ENCODE data around the gene UBP1.

The UBP1 gene, protein sequence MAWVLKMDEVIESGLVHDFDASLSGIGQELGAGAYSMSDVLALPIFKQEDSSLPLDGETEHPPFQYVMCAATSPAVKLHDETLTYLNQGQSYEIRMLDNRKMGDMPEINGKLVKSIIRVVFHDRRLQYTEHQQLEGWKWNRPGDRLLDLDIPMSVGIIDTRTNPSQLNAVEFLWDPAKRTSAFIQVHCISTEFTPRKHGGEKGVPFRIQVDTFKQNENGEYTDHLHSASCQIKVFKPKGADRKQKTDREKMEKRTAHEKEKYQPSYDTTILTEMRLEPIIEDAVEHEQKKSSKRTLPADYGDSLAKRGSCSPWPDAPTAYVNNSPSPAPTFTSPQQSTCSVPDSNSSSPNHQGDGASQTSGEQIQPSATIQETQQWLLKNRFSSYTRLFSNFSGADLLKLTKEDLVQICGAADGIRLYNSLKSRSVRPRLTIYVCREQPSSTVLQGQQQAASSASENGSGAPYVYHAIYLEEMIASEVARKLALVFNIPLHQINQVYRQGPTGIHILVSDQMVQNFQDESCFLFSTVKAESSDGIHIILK

DNA sequence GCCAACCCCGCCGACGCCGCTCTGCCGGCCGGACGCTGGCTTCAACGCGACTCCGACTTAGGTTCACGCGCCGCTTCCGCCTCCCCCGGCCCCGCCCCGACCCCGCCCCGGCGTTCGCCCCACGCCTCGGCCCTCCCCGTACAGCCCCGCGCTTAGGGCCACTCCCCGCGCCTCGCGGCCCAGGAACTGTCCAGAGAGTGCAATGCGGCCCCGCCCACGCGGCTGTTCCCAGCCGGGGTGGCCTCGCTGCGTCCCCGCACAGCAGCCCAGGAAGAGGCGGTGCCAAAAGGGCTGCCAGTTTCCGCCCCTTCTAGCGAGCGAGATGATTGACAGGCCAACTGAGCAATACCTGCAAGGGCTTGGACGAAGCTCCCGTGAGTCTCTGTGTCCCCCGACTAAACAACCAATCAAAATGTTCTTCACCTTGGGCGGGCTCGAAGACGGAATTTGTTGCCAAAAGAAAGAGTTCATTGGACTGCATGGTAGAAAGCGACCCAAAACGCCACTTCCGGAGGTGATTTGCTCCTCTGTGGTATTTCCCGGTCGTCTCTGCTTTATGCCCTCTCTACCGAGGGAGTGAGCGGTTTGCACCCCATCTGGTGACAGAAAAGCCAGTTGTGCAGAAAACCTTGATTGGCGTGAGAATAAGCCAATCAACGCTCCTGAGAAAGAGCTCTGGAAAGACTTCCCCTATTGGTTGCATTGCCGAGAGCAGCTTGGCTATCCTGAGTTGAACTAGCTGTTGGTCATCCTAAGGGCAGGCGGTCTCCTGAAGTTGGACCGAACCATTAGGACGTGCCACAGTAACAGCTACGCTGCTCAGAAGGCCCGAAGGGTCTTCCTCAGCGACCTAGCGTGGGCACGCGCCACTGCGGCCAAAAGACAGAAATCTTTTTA, at the start of gene UBP1:
UBP1 (minus strand) TSS at position 78 of the 897 bp plus-strand sequence. CDS start 557 bp downstream, outside the sequence.
- in situ Hi-C loops (cut with MboI; ENCODE audit: low sequenced_read_pairs, unreplicated experiment) = no loop called here
- TF ChIP-seq, protein P1, sequence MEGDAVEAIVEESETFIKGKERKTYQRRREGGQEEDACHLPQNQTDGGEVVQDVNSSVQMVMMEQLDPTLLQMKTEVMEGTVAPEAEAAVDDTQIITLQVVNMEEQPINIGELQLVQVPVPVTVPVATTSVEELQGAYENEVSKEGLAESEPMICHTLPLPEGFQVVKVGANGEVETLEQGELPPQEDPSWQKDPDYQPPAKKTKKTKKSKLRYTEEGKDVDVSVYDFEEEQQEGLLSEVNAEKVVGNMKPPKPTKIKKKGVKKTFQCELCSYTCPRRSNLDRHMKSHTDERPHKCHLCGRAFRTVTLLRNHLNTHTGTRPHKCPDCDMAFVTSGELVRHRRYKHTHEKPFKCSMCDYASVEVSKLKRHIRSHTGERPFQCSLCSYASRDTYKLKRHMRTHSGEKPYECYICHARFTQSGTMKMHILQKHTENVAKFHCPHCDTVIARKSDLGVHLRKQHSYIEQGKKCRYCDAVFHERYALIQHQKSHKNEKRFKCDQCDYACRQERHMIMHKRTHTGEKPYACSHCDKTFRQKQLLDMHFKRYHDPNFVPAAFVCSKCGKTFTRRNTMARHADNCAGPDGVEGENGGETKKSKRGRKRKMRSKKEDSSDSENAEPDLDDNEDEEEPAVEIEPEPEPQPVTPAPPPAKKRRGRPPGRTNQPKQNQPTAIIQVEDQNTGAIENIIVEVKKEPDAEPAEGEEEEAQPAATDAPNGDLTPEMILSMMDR (IDR thresholded peaks at IDR 0.05; ENCODE audit: borderline replicate concordance, control extremely low read depth, extremely low read depth, insufficient read depth, missing control alignments) = no peak
- peak; percentile 96 for DNase-seq (ENCODE audit: low spot score)

DNA sequence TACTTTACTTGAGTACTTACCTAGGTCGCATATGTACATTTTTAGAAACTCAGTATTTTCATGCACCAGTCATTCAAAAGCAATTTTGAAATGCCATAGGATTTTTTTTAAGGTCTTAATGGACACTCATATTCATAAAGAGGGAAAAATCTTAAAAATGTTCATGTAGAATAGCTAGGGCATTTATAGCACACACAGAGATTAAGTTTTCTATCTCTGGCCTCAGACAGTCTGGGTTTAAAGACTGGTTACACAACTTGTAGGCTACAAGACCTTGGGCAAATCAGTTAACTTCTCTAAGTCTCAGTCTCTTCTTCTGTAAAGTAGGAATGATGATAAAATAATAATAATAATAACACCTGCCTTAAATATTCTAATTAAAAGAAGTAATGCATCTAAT, 48.5 kb upstream of the UBP1 start:
- TF ChIP-seq, protein P1 (IDR thresholded peaks at IDR 0.05; ENCODE audit: borderline replicate concordance, control extremely low read depth, extremely low read depth, insufficient read depth, missing control alignments) = no peak
- in situ Hi-C loops (cut with MboI; ENCODE audit: low sequenced_read_pairs, unreplicated experiment) = no loop called here
- no peak for DNase-seq (ENCODE audit: low spot score)

DNA sequence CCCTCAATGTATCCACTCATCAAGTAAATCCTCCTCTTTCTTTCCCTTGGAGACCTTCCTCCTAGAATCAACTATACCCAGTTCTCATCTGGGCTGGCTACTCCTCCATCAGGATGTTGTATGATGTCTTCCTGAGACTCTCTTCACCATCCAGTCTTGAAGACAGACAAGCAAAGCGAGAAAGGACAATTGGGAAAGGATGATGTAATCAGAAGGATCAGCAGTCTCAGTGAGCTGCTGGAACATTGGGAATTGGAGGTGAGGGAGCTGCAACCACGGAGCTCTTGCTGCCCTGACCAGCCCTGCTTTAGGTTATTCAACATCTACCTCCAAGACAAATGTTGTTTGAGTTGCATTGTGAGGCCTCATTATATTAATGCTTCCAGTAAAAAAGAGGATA, 48.0 kb upstream of the UBP1 start:
- in situ Hi-C loops (cut with MboI; ENCODE audit: low sequenced_read_pairs, unreplicated experiment) = no loop called here

DNA sequence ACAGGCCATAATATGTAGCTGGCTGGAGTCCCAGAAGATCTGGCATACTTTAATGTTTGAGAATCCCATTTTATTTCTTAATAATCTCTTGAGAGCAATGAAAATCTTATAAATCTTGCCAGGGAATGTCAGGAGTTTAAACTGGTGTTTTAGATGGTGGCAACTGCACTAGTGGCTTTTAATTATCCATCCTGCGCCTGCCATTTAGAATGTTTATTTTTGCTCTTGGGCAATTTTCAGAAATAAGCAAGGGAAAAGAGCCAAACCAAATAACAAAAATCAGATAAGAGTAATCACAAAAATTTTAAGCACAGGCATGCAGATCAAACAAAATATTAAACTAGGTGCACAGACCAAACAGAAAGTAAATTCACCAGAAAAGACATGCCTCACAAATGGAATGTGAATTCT, 41.9 kb upstream of the UBP1 start:
- in situ Hi-C loops (cut with MboI; ENCODE audit: low sequenced_read_pairs, unreplicated experiment) = no loop called here
- TF ChIP-seq, protein P1 (IDR thresholded peaks at IDR 0.05; ENCODE audit: borderline replicate concordance, control extremely low read depth, extremely low read depth, insufficient read depth, missing control alignments) = no peak
- DNase-seq (ENCODE audit: low spot score) = no peak

More for the DNA sequence above, 48.0 kb upstream of the UBP1 start:
- no peak for DNase-seq (ENCODE audit: low spot score)
- TF ChIP-seq, protein P1 (IDR thresholded peaks at IDR 0.05; ENCODE audit: borderline replicate concordance, control extremely low read depth, extremely low read depth, insufficient read depth, missing control alignments) = no peak

DNA sequence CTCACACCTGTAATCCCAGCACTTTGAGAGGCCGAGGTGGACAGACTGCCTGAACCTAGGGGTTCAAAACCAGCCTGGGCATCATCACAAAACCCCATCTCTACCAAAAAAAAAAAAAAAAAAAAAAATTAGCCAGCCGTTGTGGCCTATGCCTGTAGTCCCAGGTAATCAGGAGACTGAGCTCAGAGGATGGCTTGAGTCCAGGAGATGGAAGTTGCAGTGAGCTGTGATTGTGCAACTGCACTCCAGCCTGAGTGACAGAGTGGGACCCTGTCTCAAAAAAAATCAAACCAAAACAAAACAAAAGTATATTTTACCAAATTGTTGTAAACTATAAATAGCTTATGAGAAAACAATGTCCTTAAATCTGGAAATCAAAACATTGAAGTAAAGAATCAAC, 34.7 kb upstream of the UBP1 start:
- DNase-seq (ENCODE audit: low spot score) = no peak
- TF ChIP-seq, protein P1 (IDR thresholded peaks at IDR 0.05; ENCODE audit: borderline replicate concordance, control extremely low read depth, extremely low read depth, insufficient read depth, missing control alignments) = no peak
- in situ Hi-C loops (cut with MboI; ENCODE audit: low sequenced_read_pairs, unreplicated experiment) = no loop called here

DNA sequence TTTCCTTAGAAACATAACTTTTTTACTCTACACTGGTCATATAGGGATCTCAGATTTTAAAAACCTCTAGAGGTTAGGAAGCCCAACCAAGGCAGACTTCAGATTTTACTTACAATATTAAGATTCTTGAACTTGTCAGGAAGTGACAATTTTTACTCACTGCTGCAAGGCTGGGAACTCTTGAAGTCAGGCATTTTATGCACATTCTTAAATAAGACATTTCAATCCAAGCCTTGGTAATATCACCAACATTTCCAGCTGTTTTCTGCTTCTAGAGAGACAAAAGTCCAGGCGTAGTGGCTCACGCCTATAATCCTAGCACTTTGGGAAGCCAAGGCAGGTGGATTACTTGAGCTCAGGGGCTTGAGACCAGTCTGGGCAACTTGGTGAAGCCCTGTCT, 33.6 kb upstream of the UBP1 start:
- in situ Hi-C loops (cut with MboI; ENCODE audit: low sequenced_read_pairs, unreplicated experiment) = no loop called here
- no peak for DNase-seq (ENCODE audit: low spot score)

More for the DNA sequence above, 33.6 kb upstream of the UBP1 start:
- TF ChIP-seq, protein P1 (IDR thresholded peaks at IDR 0.05; ENCODE audit: borderline replicate concordance, control extremely low read depth, extremely low read depth, insufficient read depth, missing control alignments) = no peak
